ENCODE data around the gene ERN1.

DNA sequence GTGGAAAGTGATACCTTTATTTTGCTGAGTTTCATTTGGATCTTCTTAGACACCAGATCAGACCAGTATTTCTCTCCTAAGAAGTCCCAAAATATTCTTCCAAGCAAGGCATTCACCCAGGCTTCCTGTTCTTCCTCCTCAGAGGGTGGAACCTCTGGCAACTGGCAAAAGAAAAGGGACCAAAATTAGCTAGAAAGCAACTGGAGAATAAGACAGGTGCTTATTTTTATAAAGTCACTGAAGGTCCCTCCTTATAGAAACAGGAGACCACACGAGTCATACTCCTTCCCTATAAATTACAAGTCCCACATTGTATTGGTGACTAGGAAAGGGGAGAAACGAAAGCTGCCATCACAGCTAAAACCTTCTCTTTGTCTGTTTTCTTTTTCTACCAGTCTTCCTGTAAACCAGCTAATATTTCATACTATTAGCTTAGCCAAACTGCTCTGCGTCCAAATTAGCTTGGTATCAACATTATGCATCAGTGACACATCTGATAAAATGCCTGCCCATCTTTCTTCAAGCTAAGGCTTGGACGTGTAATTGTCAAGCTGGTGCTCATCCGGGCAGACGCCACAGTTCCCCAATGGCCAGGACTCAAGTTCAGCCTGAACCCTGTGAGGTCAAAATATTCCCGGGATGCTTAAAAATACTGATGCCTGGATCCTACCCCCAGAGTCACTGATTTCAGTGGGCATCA lies 47.5 kb upstream of the ERN1 start:
- TF ChIP-seq, protein P1, sequence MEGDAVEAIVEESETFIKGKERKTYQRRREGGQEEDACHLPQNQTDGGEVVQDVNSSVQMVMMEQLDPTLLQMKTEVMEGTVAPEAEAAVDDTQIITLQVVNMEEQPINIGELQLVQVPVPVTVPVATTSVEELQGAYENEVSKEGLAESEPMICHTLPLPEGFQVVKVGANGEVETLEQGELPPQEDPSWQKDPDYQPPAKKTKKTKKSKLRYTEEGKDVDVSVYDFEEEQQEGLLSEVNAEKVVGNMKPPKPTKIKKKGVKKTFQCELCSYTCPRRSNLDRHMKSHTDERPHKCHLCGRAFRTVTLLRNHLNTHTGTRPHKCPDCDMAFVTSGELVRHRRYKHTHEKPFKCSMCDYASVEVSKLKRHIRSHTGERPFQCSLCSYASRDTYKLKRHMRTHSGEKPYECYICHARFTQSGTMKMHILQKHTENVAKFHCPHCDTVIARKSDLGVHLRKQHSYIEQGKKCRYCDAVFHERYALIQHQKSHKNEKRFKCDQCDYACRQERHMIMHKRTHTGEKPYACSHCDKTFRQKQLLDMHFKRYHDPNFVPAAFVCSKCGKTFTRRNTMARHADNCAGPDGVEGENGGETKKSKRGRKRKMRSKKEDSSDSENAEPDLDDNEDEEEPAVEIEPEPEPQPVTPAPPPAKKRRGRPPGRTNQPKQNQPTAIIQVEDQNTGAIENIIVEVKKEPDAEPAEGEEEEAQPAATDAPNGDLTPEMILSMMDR (IDR thresholded peaks at IDR 0.05) = no peak
- TF ChIP-seq POLR2AphosphoS5 (IDR thresholded peaks at IDR 0.05) (no peak), POLR2A (IDR thresholded peaks at IDR 0.05) (no peak)
